Tibial artery (tissue), 4 donors: ENCODE results near the gene GAB2.
"Not testable (repeated sequence)": the region's sequence is repeated elsewhere in the genome, so short reads cannot be mapped to it uniquely, and the experiment has no call there.

ENCODE experiments used
- DNase-seq, 2 donors: peaks; one replicate each; pipeline ENCODE4 v3.0.0-alpha.2; 2019
- H3K27ac ChIP-seq, 2 donors: fragments of 200-600 bp; sonication (generic) in 1 of 2; 1 replicate in 1 of 2; 2 replicates in 1 of 2; pipeline ENCODE4 v1.5.1; 2018 to 2019; ENCODE audit warnings: mild to moderate bottlenecking in 1 of 2
- H3K27me3 ChIP-seq, 2 donors: fragments of 200-600 bp; sonication (generic) in 1 of 2; one replicate each; pipeline versions ENCODE4 v1.5.1 to v1.6.0; 2016 to 2019
- H3K36me3 ChIP-seq, 3 donors: fragments of 200-600 bp; sonication (generic) in 2 of 3; one replicate each; pipeline ENCODE4 v1.5.1; 2016 to 2019; ENCODE audit warnings: mild to moderate bottlenecking in 2 of 3
- H3K4me1 ChIP-seq, 4 donors: fragments of 200-600 bp; sonication (generic) in 2 of 4; 1 replicate in 3 of 4; 2 replicates in 1 of 4; pipeline ENCODE4 v1.5.1; 2016 to 2019
- H3K4me3 ChIP-seq, 2 donors: fragments of 200-600 bp; sonication (generic) in 1 of 2; 1 replicate in 1 of 2; 2 replicates in 1 of 2; pipeline ENCODE4 v1.5.1; 2018 to 2019; ENCODE audit warnings: mild to moderate bottlenecking in 2 of 2
- H3K9me3 ChIP-seq, 3 donors: fragments of 200-600 bp; sonication (generic) in 1 of 3; one replicate each; pipeline ENCODE4 v1.5.1; 2016 to 2019
- CTCF ChIP-seq, 2 experiments: fragments of 200-600 bp in 1 of 2; fragments of 450-650 bp in 1 of 2; IDR thresholded peaks; one replicate each; pipeline ENCODE4 v1.5.1; 2017 to 2019; ENCODE audit warnings: antibody characterized with exemption in 2 of 2, mild to moderate bottlenecking in 1 of 2, moderate library complexity in 1 of 2
- intact Hi-C: fragments of 100-400 bp; cut with DNase I; formaldehyde crosslinking; loops from one replicate; pipeline ENCODE4 v1.15.0; 2023; ENCODE audit warnings: low total_unique reads

The GAB2 gene

GRCh38 chr11:78417175-78417887 is at the start of gene GAB2:
Gene GAB2, minus strand, starts transcription at chr11:78417820. Its CDS starts 100 bp downstream, at chr11:78417720.
- peak within 1 kb of the TSS; percentile 100 for H3K27ac ChIP-seq
- TF ChIP-seq CTCF (IDR thresholded peaks at IDR 0.05): no peak
- intact Hi-C loops: loop anchor here (5.0 kb wide), 3 partner anchors 155 to 255 kb away; partner anchors contain the start of gene NARS2
- no peaks in the 10 kb centered on the region for H3K27me3 ChIP-seq
- peak in 1 of 2 donors; percentile 75 for DNase-seq
- no peaks in the 10 kb centered on the region for H3K9me3 ChIP-seq
- H3K36me3 ChIP-seq: no peaks in the 10 kb centered on the region
- peak within 1 kb of the TSS; percentile 98 to 99 for H3K4me3 ChIP-seq
- peaks cover 0 to 52% (median 24%) of the 10 kb centered on the region in 4 donors for H3K4me1 ChIP-seq

GRCh38 chr11:78467370-78467769 is 49.8 kb upstream of the GAB2 start:
- Histone ChIP-seq H3K4me3 (no peak overlapping the region), H3K27me3 (no peaks in the 10 kb centered on the region), H3K9me3 (no peaks in the 10 kb centered on the region), H3K36me3 (peaks cover 0 to 27% (median 24%) of the 10 kb centered on the region in 3 donors), H3K27ac (no peak overlapping the region), H3K4me1 (no peaks in the 10 kb centered on the region)
- no peak for DNase-seq
- TF ChIP-seq CTCF (IDR thresholded peaks at IDR 0.05): no peak
- intact Hi-C loops: no loop called here

- Histone ChIP-seq H3K9me3 (no peaks in the 10 kb centered on the region), H3K27me3 (no peaks in the 10 kb centered on the region), H3K4me3 (no peak overlapping the region), H3K27ac (no peak overlapping the region), H3K4me1 (no peaks in the 10 kb centered on the region), H3K36me3 (peaks cover 0 to 29% (median 27%) of the 10 kb centered on the region in 3 donors)
- intact Hi-C loops: no loop called here
- no peak for TF ChIP-seq CTCF (IDR thresholded peaks at IDR 0.05)
- no peak for DNase-seq
Measured at GRCh38 chr11:78465169-78465942, 47.7 kb upstream of the GAB2 start.

GRCh38 chr11:78464787-78465168 is 47.2 kb upstream of the GAB2 start:
- DNase-seq, H3K4me1 ChIP-seq, H3K4me3 ChIP-seq, H3K27me3 ChIP-seq, H3K9me3 ChIP-seq, H3K27ac ChIP-seq, intact Hi-C loops: not testable (repeated sequence)
- peaks cover 0 to 31% (median 29%) of the 10 kb centered on the region in 3 donors for H3K36me3 ChIP-seq

- Histone ChIP-seq H3K27ac (no peak overlapping the region), H3K36me3 (peaks cover 0 to 45% (median 22%) of the 10 kb centered on the region in 3 donors), H3K4me1 (no peaks in the 10 kb centered on the region), H3K4me3 (no peak overlapping the region), H3K9me3 (no peaks in the 10 kb centered on the region), H3K27me3 (no peaks in the 10 kb centered on the region)
- intact Hi-C loops: no loop called here
- no peak for DNase-seq
- no peak for TF ChIP-seq CTCF (IDR thresholded peaks at IDR 0.05)
Measured at GRCh38 chr11:78460471-78460870, 42.9 kb upstream of the GAB2 start.

GRCh38 chr11:78459738-78460137 is 42.1 kb upstream of the GAB2 start:
- Histone ChIP-seq H3K4me1 (no peaks in the 10 kb centered on the region), H3K9me3 (no peaks in the 10 kb centered on the region), H3K27ac (no peak overlapping the region), H3K36me3 (peaks cover 0 to 38% (median 15%) of the 10 kb centered on the region in 3 donors), H3K27me3 (no peaks in the 10 kb centered on the region), H3K4me3 (no peak overlapping the region)
- intact Hi-C loops: no loop called here
- no peak for DNase-seq
- no peak for TF ChIP-seq CTCF (IDR thresholded peaks at IDR 0.05)
